Mesenchymal stem cell (in vitro differentiated cells and primary cell): ENCODE measurements around the gene BCKDHB.
A peak's percentile ranks its signal among the peaks of the same experiment; 100 is the strongest.

Experiments
- DNase-seq: peaks from one replicate; pipeline ENCODE4 v3.0.0-alpha.2; 2013
- H2AFZ ChIP-seq: one replicate; pipeline ENCODE4 v1.6.1; 2013; ENCODE audit warnings: low read depth, mild to moderate bottlenecking, control low read depth, inconsistent platforms, low read length, moderate library complexity
- H2AK5ac ChIP-seq: 2 replicates; pipeline ENCODE4 v1.6.1; 2013; ENCODE audit warnings: low read length, moderate library complexity, mild to moderate bottlenecking, inconsistent platforms; ENCODE audit not compliant: severe bottlenecking
- H2BK120ac ChIP-seq: one replicate; pipeline ENCODE4 v1.6.1; 2013; ENCODE audit warnings: low read depth, mild to moderate bottlenecking, inconsistent platforms, low read length, moderate library complexity
- H2BK12ac ChIP-seq, 2 experiments: one replicate each; pipeline ENCODE4 v1.6.1; 2013; ENCODE audit warnings: inconsistent platforms in 2 of 2, low read length in 2 of 2, mild to moderate bottlenecking in 2 of 2, moderate library complexity in 2 of 2, control low read depth in 1 of 2
- H2BK15ac ChIP-seq: one replicate; pipeline ENCODE4 v1.6.1; 2013; ENCODE audit warnings: mild to moderate bottlenecking, low read depth, inconsistent platforms; ENCODE audit not compliant: poor library complexity, severe bottlenecking
- H2BK5ac ChIP-seq: 2 replicates; pipeline ENCODE4 v1.6.1; 2013; ENCODE audit warnings: low read depth, mild to moderate bottlenecking, low read length, control low read depth, inconsistent platforms; ENCODE audit not compliant: poor library complexity, severe bottlenecking
- H3K14ac ChIP-seq, 2 experiments: one replicate each; pipeline ENCODE4 v1.6.1; 2013; ENCODE audit warnings: inconsistent platforms in 2 of 2, low read length in 2 of 2, control low read depth in 1 of 2, mild to moderate bottlenecking in 1 of 2, moderate library complexity in 1 of 2
- H3K18ac ChIP-seq, 2 experiments: one replicate each; pipeline ENCODE4 v1.6.1; 2013; ENCODE audit warnings: inconsistent platforms in 2 of 2, low read length in 2 of 2, control low read depth in 1 of 2, low read depth in 1 of 2, mild to moderate bottlenecking in 1 of 2
- H3K23ac ChIP-seq, 2 experiments: one replicate each; pipeline ENCODE4 v1.6.1; 2013; ENCODE audit warnings: inconsistent platforms in 2 of 2, low read length in 2 of 2, mild to moderate bottlenecking in 2 of 2, moderate library complexity in 2 of 2, control low read depth in 1 of 2
- H3K27ac ChIP-seq: 2 replicates; pipeline ENCODE4 v1.5.1; 2013; ENCODE audit warnings: mild to moderate bottlenecking, moderate library complexity, low read length, control low read depth, inconsistent platforms; ENCODE audit not compliant: poor library complexity, severe bottlenecking
- H3K27me3 ChIP-seq, 2 experiments: 2 replicates each; pipeline versions ENCODE4 v1.6.1 to v1.7.0; 2013; ENCODE audit warnings: low read length in 2 of 2, mild to moderate bottlenecking in 2 of 2, moderate library complexity in 2 of 2, control low read depth in 1 of 2, inconsistent platforms in 1 of 2; ENCODE audit not compliant: control insufficient read depth in 1 of 2, insufficient read depth in 1 of 2
- H3K36me3 ChIP-seq, 2 experiments: 2 replicates each; pipeline versions ENCODE4 v1.6.1 to v1.7.0; 2013; ENCODE audit warnings: low read length in 2 of 2, control low read depth in 1 of 2, inconsistent platforms in 1 of 2, low read depth in 1 of 2, mild to moderate bottlenecking in 1 of 2; ENCODE audit not compliant: insufficient read depth in 2 of 2, control insufficient read depth in 1 of 2
- H3K4ac ChIP-seq, 2 experiments: one replicate each; pipeline ENCODE4 v1.6.1; 2013; ENCODE audit warnings: inconsistent platforms in 2 of 2, low read length in 2 of 2, mild to moderate bottlenecking in 2 of 2, moderate library complexity in 2 of 2, control low read depth in 1 of 2, low read depth in 1 of 2
- H3K4me1 ChIP-seq: 2 replicates; pipeline ENCODE4 v1.6.1; 2013; ENCODE audit warnings: low read depth, low read length, control low read depth; ENCODE audit not compliant: control insufficient read depth, insufficient read depth
- H3K4me2 ChIP-seq: 2 replicates; pipeline ENCODE4 v1.6.1; 2013; ENCODE audit warnings: low read length, mild to moderate bottlenecking, inconsistent platforms; ENCODE audit not compliant: poor library complexity, severe bottlenecking
- H3K4me3 ChIP-seq, 2 experiments: 2 replicates each; pipeline versions ENCODE4 v1.5.1 to v1.7.0; 2013; ENCODE audit warnings: low read length in 2 of 2, mild to moderate bottlenecking in 2 of 2, control low read depth in 1 of 2, low read depth in 1 of 2; ENCODE audit not compliant: insufficient read depth in 1 of 2
- H3K79me1 ChIP-seq: replicated peaks from 2 replicates; pipeline ENCODE4 v1.6.1; 2013; ENCODE audit warnings: mild to moderate bottlenecking, control low read depth, low read length, inconsistent platforms; ENCODE audit not compliant: poor library complexity, severe bottlenecking
- H3K9ac ChIP-seq: 2 replicates; pipeline ENCODE4 v1.7.0; 2013; ENCODE audit warnings: mild to moderate bottlenecking, low read length, moderate library complexity
- H3K9me3 ChIP-seq: 2 replicates; pipeline ENCODE4 v1.7.0; 2013; ENCODE audit warnings: mild to moderate bottlenecking, low read length; ENCODE audit not compliant: control insufficient read depth
- H4K8ac ChIP-seq: one replicate; pipeline ENCODE4 v1.6.1; 2013; ENCODE audit warnings: inconsistent platforms, mild to moderate bottlenecking, low read length, moderate library complexity
- H4K91ac ChIP-seq: one replicate; pipeline ENCODE4 v1.6.1; 2013; ENCODE audit warnings: mild to moderate bottlenecking, low read length, inconsistent platforms
- WGBS: methylation state at CpG from one replicate; pipeline ENCODE4 v1.1.7; 2013; ENCODE audit warnings: mixed read lengths; 5-methylcytosine and 5-hydroxymethylcytosine counted together

The BCKDHB gene

DNA sequence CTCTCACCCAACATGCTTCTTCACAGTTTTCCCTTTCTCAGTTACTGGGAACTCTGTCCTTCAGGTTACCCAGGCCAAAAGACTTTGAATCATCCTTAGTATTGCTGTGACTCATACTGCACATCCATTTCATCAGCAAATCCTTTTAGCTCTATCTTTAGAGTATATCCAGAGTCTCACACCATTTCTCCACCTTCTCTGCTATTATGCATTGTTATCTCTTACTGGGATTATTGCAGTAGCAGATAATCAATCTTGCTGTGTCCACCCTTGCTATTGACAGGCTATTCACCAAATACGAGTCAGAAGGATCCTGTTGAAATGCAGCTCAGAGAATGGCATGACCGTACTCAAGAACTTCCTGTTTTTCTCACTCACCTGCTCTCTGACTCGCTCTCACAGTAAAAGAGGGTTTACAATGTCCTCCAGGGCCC, 57.3 kb downstream of the BCKDHB start:
- Histone ChIP-seq H2BK12ac (no peak overlapping the region), H2AFZ (no peak overlapping the region), H4K8ac (peak overlapping the region; percentile 19), H2BK120ac (no peak overlapping the region), H3K4me2 (no peak overlapping the region), H3K4me3 (no peak overlapping the region), H2AK5ac (no peak overlapping the region), H3K79me1 (no peaks in the 10 kb centered on the region), H3K27me3 (no peaks in the 10 kb centered on the region), H3K23ac (no peak overlapping the region), H3K4ac (no peak overlapping the region), H2BK5ac (no peak overlapping the region), H3K9ac (peak overlapping the region; percentile 46), H3K27ac (no peak overlapping the region), H3K9me3 (no peaks in the 10 kb centered on the region), H3K36me3 (peaks cover 0 to 5% of the 10 kb centered on the region in 2 experiments), H3K4me1 (no peaks in the 10 kb centered on the region), H3K14ac (no peak overlapping the region), H3K18ac (no peak overlapping the region), H2BK15ac (no peak overlapping the region), H4K91ac (no peak overlapping the region)
- WGBS, result 32% methylated on average over 3 of the region's 3 CpGs
- peak; percentile 80 for DNase-seq

DNA sequence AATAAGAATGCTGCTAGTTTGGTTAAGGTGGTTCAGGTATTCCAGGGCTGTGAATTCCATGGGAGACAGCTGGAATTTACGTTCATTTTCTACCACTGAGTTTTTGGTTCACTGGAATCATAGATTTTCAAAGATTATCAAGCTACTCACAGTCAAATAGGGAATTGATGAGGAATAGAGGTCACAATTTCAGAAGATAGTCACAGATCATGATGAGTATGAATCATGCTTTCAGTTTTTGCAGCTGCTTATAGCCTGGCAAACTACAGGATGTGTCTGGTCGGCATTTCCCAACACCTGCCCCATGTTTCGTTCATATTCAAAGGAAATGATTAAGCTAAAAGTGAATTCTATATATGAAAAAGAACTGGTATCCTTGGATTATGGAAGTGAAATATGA, 58.7 kb downstream of the BCKDHB start:
- no peak overlapping the region for H2BK15ac ChIP-seq
- WGBS, result 56% methylated on average over 3 of the region's 3 CpGs
- no peak overlapping the region for H2AFZ ChIP-seq
- no peak overlapping the region for H3K27ac ChIP-seq
- DNase-seq, result peak; percentile 55
- H3K23ac ChIP-seq, result no peak overlapping the region
- H2BK120ac ChIP-seq, result no peak overlapping the region
- no peak overlapping the region for H3K4me3 ChIP-seq
- no peaks in the 10 kb centered on the region for H3K9me3 ChIP-seq
- no peak overlapping the region for H3K18ac ChIP-seq
- H3K36me3 ChIP-seq, result peaks cover 0 to 6% of the 10 kb centered on the region in 2 experiments
- no peak overlapping the region for H2BK5ac ChIP-seq
- no peak overlapping the region for H2BK12ac ChIP-seq
- H3K79me1 ChIP-seq, result no peaks in the 10 kb centered on the region
- H3K4me2 ChIP-seq, result no peak overlapping the region
- peak overlapping the region; percentile 14 for H3K9ac ChIP-seq
- no peak overlapping the region for H3K14ac ChIP-seq
- H3K27me3 ChIP-seq, result no peaks in the 10 kb centered on the region
- H3K4me1 ChIP-seq, result no peaks in the 10 kb centered on the region
- H4K8ac ChIP-seq, result no peak overlapping the region
- H3K4ac ChIP-seq, result no peak overlapping the region
- no peak overlapping the region for H4K91ac ChIP-seq
- H2AK5ac ChIP-seq, result no peak overlapping the region

DNA sequence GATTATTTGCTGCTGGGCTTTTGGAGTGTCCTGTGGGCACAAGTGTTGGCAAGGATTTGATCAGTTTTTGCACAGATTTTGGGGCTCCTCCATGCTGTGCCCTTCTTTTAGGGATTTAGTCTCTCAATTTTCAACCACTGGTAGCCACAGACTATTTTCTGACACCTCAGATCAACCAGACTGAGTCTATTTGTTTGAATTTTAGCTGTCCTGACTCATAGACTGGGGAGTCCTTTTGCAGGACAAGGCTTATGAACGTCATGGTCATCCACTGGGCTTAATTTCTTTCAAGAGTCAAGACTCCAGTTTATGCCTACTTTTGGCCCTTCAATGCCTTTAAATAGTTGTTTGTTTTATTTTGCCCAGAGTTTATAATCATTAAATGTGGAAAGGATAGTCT, 59.3 kb downstream of the BCKDHB start:
- Histone ChIP-seq H2AK5ac (peak overlapping the region; percentile 16), H3K79me1 (no peaks in the 10 kb centered on the region), H3K27ac (no peak overlapping the region), H3K9me3 (no peaks in the 10 kb centered on the region), H2BK12ac (no peak overlapping the region), H4K91ac (no peak overlapping the region), H3K18ac (peak overlapping the region in 1 of 2 experiments; percentile 9), H3K14ac (no peak overlapping the region), H3K27me3 (no peaks in the 10 kb centered on the region), H3K9ac (no peak overlapping the region), H2AFZ (no peak overlapping the region), H3K4me3 (no peak overlapping the region), H2BK120ac (no peak overlapping the region), H4K8ac (no peak overlapping the region), H3K4ac (no peak overlapping the region), H3K4me1 (no peaks in the 10 kb centered on the region), H3K36me3 (peaks cover 0 to 6% of the 10 kb centered on the region in 2 experiments), H2BK15ac (no peak overlapping the region), H3K23ac (no peak overlapping the region), H2BK5ac (no peak overlapping the region), H3K4me2 (no peak overlapping the region)
- no peak for DNase-seq
- WGBS, result 67% methylated on average over 1 of the region's 1 CpG

DNA sequence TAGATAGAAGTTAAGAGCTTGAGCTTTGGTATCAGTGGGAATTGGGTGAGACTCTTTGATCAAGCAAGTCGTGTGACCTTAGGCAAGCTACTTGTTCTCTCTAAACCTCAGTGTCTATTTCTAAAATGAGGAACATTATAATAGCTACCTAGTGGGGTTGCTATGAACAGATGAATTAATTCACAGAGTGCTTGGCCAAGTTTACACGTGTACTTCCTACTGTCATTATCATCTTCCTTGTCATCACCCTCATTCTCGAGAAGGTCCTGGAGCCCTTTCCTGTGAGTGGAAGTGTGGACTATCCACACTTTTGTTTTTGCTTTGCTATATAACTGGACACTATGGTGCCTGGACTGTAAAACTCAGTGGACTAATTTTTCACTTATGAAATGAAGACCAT, 64.0 kb downstream of the BCKDHB start:
- no peak for DNase-seq
- Histone ChIP-seq H2AFZ (no peak overlapping the region), H2BK12ac (no peak overlapping the region), H4K91ac (no peak overlapping the region), H3K4me1 (no peaks in the 10 kb centered on the region), H4K8ac (no peak overlapping the region), H3K18ac (no peak overlapping the region), H3K4me3 (no peak overlapping the region), H3K9ac (no peak overlapping the region), H3K79me1 (no peaks in the 10 kb centered on the region), H3K4ac (no peak overlapping the region), H2BK15ac (no peak overlapping the region), H3K27ac (no peak overlapping the region), H3K27me3 (no peaks in the 10 kb centered on the region), H3K4me2 (no peak overlapping the region), H2AK5ac (no peak overlapping the region), H3K9me3 (no peaks in the 10 kb centered on the region), H3K23ac (no peak overlapping the region), H2BK120ac (no peak overlapping the region), H2BK5ac (no peak overlapping the region), H3K14ac (no peak overlapping the region), H3K36me3 (peaks cover 0 to 14% of the 10 kb centered on the region in 2 experiments)
- WGBS, result 83% methylated on average over 1 of the region's 3 CpGs
